Right kidney (tissue), 1 donor: ENCODE measurements around the gene MSL1.
A peak's percentile ranks its signal among the peaks of the same experiment; 100 is the strongest.
"Not testable (repeated sequence)": the region's sequence is repeated elsewhere in the genome, so short reads cannot be mapped to it uniquely, and the experiment has no call there.

Experiments
- DNase-seq: peaks from one replicate; pipeline ENCODE4 v3.0.0-alpha.2; 2016

The MSL1 gene

GRCh38 chr17:40124279-40125141 lies 2.7 kb downstream of the MSL1 start:
- peak; percentile 11 for DNase-seq

GRCh38 chr17:40129498-40129897 lies 7.7 kb downstream of the MSL1 start:
- DNase-seq = no peak

GRCh38 chr17:40130352-40131042 lies 8.7 kb downstream of the MSL1 start:
- DNase-seq = no peak

GRCh38 chr17:40134184-40134583 lies 12.4 kb downstream of the MSL1 start:
- DNase-seq = no peak

- DNase-seq = no peak
Measured at GRCh38 chr17:40135817-40136216, 14.0 kb downstream of the MSL1 start.

GRCh38 chr17:40139566-40140058 lies 17.8 kb downstream of the MSL1 start:
- peak; percentile 84 for DNase-seq

GRCh38 chr17:40143166-40143565 lies 21.4 kb downstream of the MSL1 start:
- DNase-seq = not testable (repeated sequence)

GRCh38 chr17:40145476-40145875 lies 23.7 kb downstream of the MSL1 start:
- no peak for DNase-seq

GRCh38 chr17:40148527-40148926 lies 26.8 kb downstream of the MSL1 start:
- DNase-seq = no peak

GRCh38 chr17:40150276-40150675 lies 28.5 kb downstream of the MSL1 start:
- DNase-seq = no peak

GRCh38 chr17:40151414-40151963 lies 29.7 kb downstream of the MSL1 start:
- DNase-seq = no peak

- DNase-seq = no peak
Measured at GRCh38 chr17:40153603-40154236, 31.9 kb downstream of the MSL1 start.

- no peak for DNase-seq
Measured at GRCh38 chr17:40157973-40158372, 36.2 kb downstream of the MSL1 start.

- no peak for DNase-seq
Measured at GRCh38 chr17:40158438-40159013, 36.8 kb downstream of the MSL1 start.

- DNase-seq = no peak
Measured at GRCh38 chr17:40159456-40159855, 37.7 kb downstream of the MSL1 start.

- no peak for DNase-seq
Measured at GRCh38 chr17:40167685-40168261, 46.0 kb downstream of the MSL1 start.

GRCh38 chr17:40168262-40168832 lies 46.6 kb downstream of the MSL1 start:
- DNase-seq = peak; percentile 58

GRCh38 chr17:40170325-40170724 lies 48.6 kb downstream of the MSL1 start:
- DNase-seq = no peak

- no peak for DNase-seq
Measured at GRCh38 chr17:40171750-40172149, 50.0 kb downstream of the MSL1 start.

GRCh38 chr17:40173091-40173777 lies 51.5 kb downstream of the MSL1 start:
- DNase-seq = no peak

GRCh38 chr17:40173778-40174135 lies 52.0 kb downstream of the MSL1 start:
- no peak for DNase-seq
